GM19372 (cell line): ENCODE data around the gene COL26A1.
"Not testable (repeated sequence)": the region's sequence is repeated elsewhere in the genome, so short reads cannot be mapped to it uniquely, and the experiment has no call there.

Experiments used
- ATAC-seq: cut with Tn5 transposase; IDR thresholded peaks from one replicate; pipeline ENCODE4 v1.9.1; 2021; ENCODE audit warnings: mild to moderate bottlenecking, low read depth, moderate library complexity; ENCODE audit not compliant: unreplicated experiment

The COL26A1 gene

DNA sequence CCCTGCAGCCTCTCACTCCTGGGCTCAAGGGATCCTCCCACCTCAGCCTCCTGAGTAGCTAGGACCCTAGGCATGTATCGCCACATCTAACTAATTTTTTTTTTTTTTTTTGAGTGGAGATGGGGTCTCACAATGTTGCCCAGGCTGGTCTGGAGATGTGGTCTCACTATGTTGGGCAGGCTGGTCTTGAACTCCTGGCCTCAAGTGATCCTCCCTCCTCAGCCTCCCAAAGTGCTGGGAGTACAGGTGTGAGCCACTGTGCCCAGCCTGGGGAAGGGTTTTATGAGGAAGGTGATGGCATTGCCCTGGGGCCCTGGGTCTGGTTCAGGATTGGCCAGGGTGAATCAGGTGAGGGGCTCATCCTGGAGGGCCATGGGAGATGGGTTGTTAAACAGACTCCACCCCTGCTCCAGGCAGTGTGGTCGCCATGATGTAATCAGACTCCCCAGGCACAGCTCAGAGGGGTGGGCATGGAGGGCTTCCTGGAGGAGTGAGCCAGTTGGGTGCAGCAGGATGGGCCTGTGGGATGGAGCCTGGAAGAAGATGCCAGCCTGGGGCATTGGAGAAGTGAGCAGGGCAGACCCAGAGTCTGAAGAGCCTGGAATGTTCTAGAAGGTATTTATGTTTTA, 183.7 kb downstream of the COL26A1 start:
- no peak for ATAC-seq

DNA sequence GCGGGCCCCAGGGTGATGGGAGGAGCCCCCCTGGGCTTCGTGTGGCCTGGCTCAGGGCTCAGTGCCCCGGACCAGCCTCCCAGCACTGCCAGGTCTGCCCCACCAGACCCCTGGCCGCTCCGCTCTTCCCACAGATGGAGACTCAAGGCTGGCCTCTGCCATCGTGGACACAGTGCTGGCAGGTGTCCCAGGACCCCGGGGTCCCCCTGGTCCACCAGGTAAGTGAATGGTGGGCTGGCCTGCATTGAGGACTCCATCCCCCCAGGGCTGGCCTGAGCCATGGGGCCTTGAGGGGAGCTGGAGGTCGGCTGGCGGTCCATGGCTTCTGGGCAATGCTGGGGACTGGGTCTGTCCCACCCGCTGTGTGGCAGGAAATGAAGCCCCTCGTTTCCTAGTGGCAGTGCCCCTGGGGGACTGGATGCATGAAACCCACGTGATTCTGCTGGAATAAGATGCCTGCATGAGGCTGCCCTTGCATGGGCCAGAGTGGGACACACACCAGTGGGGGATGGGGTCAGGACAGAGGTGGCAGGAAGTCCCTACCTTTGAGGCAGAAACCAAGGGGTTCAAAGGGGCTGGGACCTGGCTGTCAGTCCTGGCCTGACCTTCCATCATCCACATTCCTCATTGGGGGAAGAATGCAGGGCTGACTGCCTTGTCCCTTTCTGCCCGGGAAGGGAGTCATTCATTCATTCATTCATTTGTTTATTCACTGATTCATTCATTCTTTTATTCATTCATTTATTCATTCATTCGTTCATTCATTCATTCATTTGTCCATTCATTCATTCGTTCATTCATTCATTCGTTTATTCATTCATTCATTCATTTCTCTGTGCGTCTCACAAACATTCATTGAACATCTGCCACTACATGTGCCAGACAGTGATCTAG, 184.6 kb downstream of the COL26A1 start:
- no peak for ATAC-seq

DNA sequence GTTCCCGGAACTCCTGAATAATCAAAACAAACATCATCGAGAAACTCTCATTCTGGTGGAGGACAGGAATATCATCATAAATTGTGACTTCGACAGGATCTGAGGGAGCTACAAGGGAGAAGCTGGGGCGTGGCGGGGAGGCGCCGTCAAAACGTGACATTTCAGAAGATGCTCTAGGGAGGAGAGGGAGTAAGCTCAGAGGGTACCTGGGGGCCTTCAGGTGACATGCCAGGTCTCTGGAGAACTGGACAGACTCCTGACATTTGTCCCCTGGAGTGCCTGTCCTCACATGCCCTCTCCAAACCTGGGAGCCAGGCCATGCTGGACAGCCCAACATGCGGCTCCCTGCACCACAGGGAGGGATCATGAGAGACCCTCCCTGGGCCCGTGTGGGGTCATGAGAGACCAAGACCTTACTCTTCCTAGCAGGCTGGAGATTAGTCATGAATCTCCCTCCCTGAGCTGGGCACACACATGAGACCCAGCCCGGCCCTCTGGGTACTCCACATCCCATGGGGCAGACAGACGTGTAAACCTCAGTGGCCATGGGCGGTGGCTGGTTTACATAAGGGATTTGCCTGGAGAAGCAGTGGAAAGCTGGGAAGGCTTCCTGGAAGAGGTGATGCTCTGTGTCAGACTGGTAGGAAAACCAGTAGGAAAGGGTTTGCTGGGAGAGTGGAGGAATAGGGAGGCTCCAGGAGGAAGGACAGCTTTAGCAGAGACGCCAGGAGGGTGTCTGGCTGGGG, 185.4 kb downstream of the COL26A1 start:
- ATAC-seq, result no peak

DNA sequence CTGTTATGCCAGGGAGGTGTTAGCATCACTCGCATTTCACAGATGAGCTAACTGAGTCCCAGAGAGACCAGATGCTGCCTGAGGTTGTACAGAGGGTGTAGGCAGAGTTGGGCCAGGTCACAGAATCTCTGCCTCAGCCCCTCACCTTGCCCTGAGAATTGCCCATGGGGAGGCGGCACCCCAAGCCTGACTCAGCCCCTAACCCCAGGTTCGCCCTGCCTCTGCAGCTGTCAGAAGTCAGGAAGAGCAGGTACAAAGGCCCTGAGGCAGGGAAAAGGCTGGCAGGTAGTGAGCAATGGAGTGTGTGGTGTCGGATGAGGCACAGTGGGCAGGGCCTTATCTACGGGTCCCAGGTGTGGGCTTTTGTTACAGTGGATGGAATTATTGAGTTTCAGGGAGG, 187.1 kb downstream of the COL26A1 start:
- no peak for ATAC-seq

DNA sequence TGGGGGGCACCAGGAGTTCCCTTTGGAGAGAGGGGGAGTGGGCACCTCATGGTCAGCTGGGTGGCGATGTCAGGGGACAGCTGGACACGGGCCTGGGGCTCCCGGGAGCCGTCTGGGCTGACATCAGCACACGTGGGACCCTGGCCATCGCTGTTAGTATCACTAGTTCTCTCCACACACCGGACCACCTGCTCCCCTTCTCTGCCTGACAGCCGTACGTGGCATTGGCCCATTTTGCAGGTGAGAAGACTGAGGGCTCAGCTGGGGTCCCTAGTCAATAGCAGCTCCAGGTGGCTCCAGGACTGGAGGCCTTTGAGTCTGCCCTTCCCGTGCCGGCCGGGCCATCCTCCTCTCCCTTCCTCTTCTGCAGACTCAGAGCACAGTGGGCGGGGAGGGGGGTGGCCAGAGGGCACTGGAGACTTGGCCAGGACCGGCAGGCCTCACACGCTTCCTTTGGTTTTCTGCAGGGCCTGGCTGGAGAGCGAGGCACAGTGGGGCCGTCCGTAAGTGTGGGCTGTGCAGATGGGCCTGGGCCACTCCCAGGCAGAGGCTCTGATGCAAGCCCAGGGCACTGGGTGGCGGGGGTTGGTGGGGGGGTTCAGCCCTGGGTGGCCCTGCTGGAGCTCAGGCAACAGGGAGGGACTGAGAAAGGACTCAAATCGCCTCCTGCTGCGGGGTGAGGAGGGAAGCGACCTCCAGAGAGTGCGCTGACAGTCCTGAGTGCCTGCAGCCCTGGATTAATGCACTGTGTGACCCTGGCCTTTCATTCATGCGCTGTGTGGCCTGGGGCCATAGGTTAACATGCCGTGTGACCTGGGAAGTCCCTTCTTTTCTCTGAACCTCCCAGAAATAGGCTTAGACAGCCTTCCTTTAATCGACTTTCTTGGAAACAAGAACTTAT, 188.2 kb downstream of the COL26A1 start:
- ATAC-seq, result no peak

DNA sequence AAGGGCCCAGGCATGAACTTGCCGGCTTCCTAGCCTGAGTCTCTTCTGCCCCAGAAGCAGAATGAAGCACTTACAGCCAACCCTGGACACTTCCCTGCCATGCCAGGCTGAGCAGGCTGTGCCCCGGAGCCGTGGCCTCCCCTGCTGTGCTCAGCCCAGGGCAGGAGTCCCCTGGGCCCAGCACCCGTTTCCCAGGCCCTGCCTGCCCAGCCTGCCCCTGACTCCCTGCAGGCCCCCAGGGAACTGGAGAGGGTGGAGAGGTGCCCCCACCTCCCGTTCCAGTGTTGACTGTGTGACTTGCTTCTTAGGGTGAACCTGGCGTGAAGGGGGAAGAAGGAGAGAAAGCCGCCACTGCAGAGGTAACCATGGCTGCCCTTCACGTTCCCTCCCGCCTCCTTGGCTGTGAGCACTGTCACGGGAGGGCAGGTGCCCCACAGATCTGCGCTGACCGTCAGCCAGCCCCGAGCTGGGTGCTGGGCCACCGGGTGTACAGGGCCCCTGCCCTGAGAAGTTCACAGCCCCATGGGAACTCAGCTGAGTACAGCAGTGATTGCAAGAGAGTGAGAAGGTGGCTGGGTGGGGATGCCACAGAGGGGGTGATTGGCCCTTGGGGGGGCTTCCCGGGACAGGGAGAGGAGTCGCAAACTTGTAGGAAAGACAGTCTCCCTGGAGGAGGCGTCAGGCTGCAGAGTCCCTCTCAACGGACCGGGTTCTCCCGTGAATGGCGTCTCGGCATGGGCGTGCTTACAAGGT, 190.5 kb downstream of the COL26A1 start:
- ATAC-seq, result no peak

DNA sequence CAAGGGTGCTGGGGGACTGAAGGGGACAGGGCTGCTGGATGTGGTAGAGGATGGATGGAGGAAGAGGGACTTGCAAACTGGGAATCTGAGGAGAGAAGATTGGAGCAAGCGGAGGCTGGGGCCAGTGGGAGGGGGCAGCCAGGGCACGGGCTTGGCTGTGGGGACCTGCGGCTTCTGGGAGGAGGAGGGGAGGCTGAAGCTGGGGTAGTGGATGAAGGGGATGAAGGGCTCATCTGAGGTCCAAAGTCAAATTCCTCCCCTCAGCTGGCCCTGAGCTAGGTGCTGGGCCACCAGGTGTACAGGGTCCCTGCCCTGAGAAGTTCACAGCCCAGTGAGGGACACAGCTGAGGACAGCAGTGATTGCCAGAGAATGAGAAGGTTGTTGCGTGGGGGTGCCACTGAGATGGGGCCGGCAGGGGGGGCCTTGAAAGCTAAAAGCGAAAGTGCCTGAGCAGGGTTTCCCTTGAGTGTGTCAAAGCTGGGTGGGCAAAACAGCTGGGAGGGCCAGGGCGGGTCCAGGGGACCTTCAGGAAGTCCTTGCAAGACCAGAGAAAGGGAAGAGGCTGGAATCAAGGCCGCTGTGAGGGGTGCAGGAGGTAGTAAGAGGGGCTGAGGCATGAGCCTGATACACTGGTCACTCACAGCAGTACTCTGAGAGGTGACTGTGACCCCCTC, 191.2 kb downstream of the COL26A1 start:
- no peak for ATAC-seq

DNA sequence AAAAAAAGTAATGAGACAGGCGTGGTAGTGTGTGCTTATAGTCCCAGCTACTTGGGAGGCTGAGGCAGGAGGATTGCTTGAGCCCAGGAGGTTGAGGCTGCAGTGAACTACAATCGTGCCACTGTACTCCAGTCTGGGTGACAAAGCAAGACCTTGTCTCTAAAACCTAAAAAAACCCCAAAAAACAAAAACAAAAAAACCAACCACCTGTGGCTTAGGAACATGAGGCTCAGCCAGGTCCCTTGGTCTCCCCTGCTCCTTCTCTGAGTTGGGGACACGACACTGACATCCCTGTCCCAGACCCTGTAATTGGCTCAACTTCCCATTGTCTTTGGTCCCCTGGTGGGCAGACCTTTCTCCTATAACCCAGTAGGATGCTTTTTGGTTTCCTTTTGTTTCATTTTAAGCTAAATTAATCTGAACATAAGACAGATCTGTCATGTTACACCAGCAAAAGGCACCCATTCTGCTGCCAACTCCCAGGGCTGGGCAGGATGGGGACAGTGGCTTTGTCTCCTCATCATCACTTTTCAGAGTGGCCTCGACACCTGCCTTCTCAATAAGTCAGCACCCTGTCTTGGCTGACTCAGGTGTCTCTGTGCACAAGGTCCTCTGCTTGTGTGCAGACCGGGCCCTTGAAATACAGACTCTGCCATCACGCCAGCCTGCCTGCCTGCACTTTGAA, 192.1 kb downstream of the COL26A1 start:
- ATAC-seq, result no peak

DNA sequence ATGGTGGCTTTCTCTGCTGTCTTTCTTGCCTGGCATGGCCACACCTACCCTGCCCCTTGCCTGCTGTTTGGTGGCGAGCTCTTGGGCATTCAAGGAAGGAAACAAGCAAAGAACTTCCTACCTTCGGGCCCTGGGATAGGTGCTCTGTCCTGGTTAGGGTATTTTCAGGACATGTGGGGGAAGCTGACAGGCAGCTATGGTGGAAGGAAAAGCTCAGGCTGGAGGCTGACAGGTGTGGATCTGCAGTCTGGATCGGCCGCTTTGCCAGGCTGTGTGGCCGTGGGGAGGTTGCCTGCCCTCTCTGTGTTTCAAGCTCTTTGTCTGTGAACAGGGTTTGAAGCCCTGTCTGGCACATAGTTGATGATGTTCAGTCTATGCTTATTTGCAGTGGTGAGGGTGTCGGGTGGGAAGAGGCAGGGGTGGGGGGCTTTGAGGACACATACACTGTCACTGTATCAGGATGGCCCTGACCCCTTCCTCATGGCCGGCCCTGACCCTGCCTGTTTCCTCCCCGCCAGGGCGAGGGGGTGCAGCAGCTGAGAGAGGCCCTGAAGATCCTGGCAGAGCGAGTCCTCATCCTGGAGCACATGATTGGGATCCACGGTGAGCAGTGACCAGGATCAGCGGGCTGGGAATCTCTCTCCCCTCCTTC, 192.7 kb downstream of the COL26A1 start:
- ATAC-seq, result no peak

DNA sequence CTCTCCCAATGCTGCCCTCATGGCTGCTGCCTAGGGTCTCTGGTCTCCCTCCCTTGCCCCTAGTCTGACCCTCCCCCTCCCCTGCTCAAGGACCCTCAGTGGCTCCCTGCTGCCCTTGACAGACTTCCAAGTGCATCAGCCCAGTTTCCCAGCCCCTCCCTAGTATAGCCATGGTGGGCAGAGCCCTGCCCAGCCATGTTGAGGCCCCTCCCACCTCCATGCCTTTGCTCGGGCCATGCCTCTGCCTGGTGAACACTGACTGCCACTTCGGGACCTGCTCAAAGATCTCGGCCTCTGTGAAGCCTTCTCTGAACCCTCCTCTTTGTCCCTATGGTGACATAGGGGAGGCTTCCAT, 193.2 kb downstream of the COL26A1 start:
- no peak for ATAC-seq

DNA sequence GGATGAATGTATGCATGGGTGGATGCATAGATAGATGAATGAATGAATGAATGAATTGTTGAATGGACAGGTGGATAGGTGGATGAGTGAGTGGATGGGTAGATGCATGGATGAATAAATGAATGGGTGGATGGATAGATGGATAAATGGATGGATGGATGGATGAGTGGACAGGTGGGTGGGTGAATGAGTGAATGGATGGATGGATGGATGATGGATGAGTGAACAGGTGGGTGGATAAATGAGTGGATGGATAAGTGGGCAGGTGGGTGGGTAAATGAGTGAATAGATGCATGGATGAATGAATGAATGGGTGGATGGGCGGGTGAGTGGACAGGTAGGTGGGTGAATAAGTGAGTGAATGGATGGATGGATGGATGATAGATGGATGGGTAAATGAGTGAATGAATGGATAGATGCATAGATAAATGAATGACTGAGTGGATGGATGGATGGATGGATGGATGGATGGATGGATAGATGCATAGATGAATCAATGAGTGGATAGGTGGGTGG, 193.8 kb downstream of the COL26A1 start:
- ATAC-seq, result no peak

DNA sequence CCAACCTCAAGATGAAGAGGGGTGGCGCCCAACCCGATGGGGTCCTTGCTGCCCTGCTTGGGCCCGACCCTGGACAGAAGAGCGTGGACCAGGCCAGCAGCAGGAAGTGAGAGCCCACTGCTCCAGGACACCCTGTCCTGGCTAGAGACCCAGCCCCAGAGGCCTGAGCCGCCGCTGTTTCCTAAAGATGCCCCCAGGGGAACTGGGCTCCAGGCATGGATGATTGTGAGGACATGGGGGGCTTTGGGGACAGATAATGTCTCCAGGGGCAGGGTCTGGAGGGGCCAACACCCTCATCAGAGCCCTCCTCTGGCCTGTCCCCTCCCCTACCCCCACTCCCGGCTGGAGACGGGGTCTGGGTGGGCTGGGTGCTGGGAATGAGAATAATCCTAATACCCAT, 194.7 kb downstream of the COL26A1 start:
- ATAC-seq, result no peak

DNA sequence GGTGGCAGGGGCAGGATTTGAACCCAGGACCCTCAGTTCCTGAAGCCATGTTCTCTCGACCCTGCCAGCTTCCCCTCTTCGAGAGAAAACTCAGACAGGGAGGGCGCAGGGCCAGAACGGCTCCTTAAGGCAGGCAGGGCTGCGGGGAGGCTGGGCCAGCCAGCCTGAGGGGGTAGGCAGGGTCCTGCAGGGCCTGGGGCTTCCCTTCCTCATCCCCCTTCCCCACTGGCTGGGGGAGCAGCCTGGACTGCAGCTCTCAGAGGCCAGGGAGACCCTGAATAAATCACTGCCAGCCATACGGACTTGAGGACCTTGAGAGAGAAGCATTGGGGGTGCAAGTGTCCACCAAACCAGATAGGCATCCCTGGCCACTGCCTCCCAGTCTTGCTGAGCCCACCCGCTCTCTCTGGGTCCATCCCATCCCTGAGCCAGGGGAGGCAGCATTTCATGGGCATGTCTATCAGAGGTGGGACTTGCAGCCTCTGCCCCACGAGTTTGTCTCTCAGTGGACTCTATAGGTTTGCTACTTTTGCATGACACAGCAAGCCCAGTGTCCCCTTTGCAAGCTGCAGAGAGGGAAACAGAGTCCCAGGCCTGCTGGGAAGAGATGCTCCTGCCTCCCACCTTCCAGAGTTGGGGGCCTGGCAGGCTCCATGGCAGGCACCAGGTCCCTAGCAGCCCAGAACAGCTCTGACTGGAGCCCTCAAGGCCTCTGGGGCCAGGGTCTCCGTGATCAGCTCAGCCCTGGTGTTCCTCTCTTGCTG, 195.5 kb downstream of the COL26A1 start:
- no peak for ATAC-seq

DNA sequence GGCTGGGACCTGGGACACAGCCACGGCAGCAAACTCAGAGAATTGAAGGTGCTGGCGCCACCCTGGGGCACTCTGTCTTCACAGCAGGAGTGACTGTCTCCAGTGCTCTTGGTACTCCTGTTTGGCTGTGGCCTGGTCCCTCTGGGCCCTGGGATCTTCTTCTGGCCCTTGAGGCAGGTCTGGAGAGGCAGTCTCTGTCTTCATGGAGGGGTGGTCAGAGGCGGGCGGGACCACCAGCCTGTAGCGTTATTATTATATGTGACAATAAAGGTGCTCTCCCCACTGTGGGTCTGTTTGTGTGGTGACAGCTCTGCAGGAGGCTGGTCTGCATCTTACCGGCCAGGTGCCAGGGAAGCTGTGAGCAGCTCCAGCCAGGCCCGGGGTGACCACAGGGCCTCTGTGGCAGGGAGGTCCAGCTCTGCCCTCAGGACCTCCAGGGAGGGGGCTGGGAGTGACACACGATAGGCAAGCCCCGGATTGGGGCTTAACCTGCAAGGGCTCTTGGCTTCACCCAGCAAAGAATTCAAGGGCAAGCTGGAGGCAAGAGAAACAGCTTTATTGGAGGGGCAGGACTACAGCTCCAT, 196.2 kb downstream of the COL26A1 start:
- no peak for ATAC-seq

DNA sequence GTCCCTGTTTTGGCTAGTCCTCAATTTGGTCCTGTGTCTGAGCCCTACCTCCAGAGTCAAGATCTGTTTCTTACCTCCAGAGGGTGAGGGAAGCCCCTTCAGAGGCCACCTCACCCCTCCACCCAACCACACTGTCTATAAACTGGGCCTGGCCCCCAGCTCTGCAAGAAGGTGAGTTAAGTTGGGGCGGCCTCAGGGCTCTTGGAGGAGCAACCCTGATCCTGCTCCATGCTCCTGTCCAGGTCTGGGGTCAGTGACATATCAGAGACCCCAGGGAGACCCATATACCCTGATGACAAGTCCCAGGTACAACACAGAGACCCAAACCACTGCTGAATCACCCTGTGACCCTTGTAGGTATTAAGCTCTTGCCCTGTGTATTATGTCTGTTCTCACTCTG, 196.9 kb downstream of the COL26A1 start:
- ATAC-seq, result no peak

DNA sequence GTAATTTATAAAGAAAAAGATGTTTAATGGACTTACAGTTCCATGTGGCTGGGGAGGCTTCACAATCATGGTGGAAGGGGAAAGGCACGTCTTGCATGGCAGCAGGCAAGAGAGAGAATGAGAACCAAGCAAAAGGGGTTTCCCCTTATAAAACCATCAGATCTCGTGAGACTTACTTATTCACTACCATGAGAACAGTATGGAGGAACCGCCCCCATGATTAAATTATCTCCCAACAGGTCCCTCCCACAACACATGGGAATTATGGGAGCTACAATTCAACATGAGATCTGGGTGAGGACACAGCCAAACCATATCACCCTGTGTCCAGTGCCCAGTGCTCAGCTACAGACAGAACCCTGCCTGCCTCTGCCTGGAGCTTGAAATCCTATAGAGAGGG, 197.3 kb downstream of the COL26A1 start:
- not testable (repeated sequence) for ATAC-seq

DNA sequence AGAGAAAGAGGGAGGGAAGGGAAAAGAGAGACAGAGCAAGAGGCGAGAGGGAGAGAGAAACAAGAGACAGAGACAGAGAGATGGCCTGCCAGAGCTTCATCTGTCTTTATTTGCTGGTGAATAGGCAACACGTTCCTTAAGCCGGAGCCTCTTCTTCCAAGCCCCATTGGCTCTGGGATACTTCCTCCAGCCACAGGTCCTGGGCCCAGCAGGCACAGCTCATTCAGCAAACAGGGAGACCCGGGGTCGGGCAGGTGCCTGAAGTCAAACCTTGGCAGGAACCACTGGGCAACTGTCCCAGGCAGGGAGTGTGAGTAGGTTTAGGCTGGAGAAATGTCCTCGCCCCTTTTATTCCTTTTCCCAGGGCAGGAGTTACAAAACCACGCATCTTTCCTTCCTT, 198.2 kb downstream of the COL26A1 start:
- ATAC-seq, result no peak
